IPS-18a (cell line): ENCODE data around the gene RNF26.
A peak's percentile ranks its signal among the peaks of the same experiment; 100 is the strongest.

Source experiments
- H3K27ac ChIP-seq: one replicate; pipeline ENCODE4 v1.5.1; 2013; ENCODE audit warnings: low read length
- H3K27me3 ChIP-seq: one replicate; pipeline ENCODE4 v1.6.1; 2013; ENCODE audit warnings: mild to moderate bottlenecking, low read length; ENCODE audit not compliant: control insufficient read depth, insufficient read depth
- H3K36me3 ChIP-seq: one replicate; pipeline ENCODE4 v1.6.1; 2013; ENCODE audit warnings: low read depth, low read length; ENCODE audit not compliant: control insufficient read depth
- H3K4me1 ChIP-seq: one replicate; pipeline ENCODE4 v1.6.1; 2013; ENCODE audit warnings: low read depth, low read length; ENCODE audit not compliant: control insufficient read depth
- H3K4me3 ChIP-seq: one replicate; pipeline ENCODE4 v1.5.1; 2013; ENCODE audit warnings: low read length
- H3K9ac ChIP-seq: one replicate; pipeline ENCODE4 v1.6.1; 2013; ENCODE audit warnings: mild to moderate bottlenecking, low read length, moderate library complexity
- H3K9me3 ChIP-seq: one replicate; pipeline ENCODE4 v1.6.1; 2013; ENCODE audit warnings: low read depth, low read length; ENCODE audit not compliant: control insufficient read depth

RNF26 gene

GRCh38 chr11:119324189-119324588, 10.1 kb upstream of the RNF26 start:
- H3K27ac ChIP-seq, result no peak overlapping the region
- H3K36me3 ChIP-seq, result no peaks in the 10 kb centered on the region
- H3K4me1 ChIP-seq, result peaks cover 15% of the 10 kb centered on the region

GRCh38 chr11:119329320-119329719, 5.0 kb upstream of the RNF26 start:
- Histone ChIP-seq H3K4me1 (peaks cover 3% of the 10 kb centered on the region), H3K27me3 (no peaks in the 10 kb centered on the region), H3K4me3 (no peak overlapping the region), H3K27ac (no peak overlapping the region), H3K9ac (no peak overlapping the region), H3K9me3 (no peaks in the 10 kb centered on the region), H3K36me3 (no peaks in the 10 kb centered on the region)

More at GRCh38 chr11:119324189-119324588, 10.1 kb upstream of the RNF26 start:
- no peaks in the 10 kb centered on the region for H3K9me3 ChIP-seq
- H3K4me3 ChIP-seq, result no peak overlapping the region
- peaks cover 8% of the 10 kb centered on the region for H3K27me3 ChIP-seq
- H3K9ac ChIP-seq, result no peak overlapping the region

- no peaks in the 10 kb centered on the region for H3K36me3 ChIP-seq
- no peaks in the 10 kb centered on the region for H3K9me3 ChIP-seq
- no peak overlapping the region for H3K4me3 ChIP-seq
- no peak overlapping the region for H3K27ac ChIP-seq
- no peak overlapping the region for H3K9ac ChIP-seq
- peaks cover 3% of the 10 kb centered on the region for H3K4me1 ChIP-seq
- H3K27me3 ChIP-seq, result no peaks in the 10 kb centered on the region
Observed at GRCh38 chr11:119330237-119330636, 4.1 kb upstream of the RNF26 start.

GRCh38 chr11:119332111-119332765, 2.1 kb upstream of the RNF26 start:
- Histone ChIP-seq H3K9ac (no peak overlapping the region), H3K4me1 (peaks cover 3% of the 10 kb centered on the region), H3K27ac (no peak overlapping the region), H3K4me3 (no peak overlapping the region), H3K36me3 (peaks cover 7% of the 10 kb centered on the region), H3K9me3 (no peaks in the 10 kb centered on the region), H3K27me3 (no peaks in the 10 kb centered on the region)

GRCh38 chr11:119335091-119335654, 846 bp downstream of the RNF26 start:
- no peaks in the 10 kb centered on the region for H3K9me3 ChIP-seq
- peaks cover 11% of the 10 kb centered on the region for H3K4me1 ChIP-seq
- H3K9ac ChIP-seq, result peak overlapping the region; percentile 81
- H3K27me3 ChIP-seq, result peaks cover 19% of the 10 kb centered on the region
- no peak overlapping the region for H3K27ac ChIP-seq
- peaks cover 7% of the 10 kb centered on the region for H3K36me3 ChIP-seq
- H3K4me3 ChIP-seq, result peak overlapping the region; percentile 80

- Histone ChIP-seq H3K9me3 (no peaks in the 10 kb centered on the region), H3K4me1 (peaks cover 11% of the 10 kb centered on the region)
Observed at GRCh38 chr11:119335655-119336543, 1.6 kb downstream of the RNF26 start.

GRCh38 chr11:119336744-119337469, 2.6 kb downstream of the RNF26 start:
- Histone ChIP-seq H3K27me3 (peaks cover 36% of the 10 kb centered on the region), H3K9ac (no peak overlapping the region), H3K36me3 (peaks cover 7% of the 10 kb centered on the region), H3K4me3 (no peak overlapping the region), H3K4me1 (peaks cover 16% of the 10 kb centered on the region), H3K27ac (no peak overlapping the region), H3K9me3 (no peaks in the 10 kb centered on the region)

More at GRCh38 chr11:119335655-119336543, 1.6 kb downstream of the RNF26 start:
- peak overlapping the region; percentile 80 for H3K4me3 ChIP-seq
- peaks cover 26% of the 10 kb centered on the region for H3K27me3 ChIP-seq
- H3K36me3 ChIP-seq, result peaks cover 7% of the 10 kb centered on the region
- no peak overlapping the region for H3K27ac ChIP-seq
- H3K9ac ChIP-seq, result no peak overlapping the region

- no peak overlapping the region for H3K9ac ChIP-seq
- H3K27me3 ChIP-seq, result peaks cover 41% of the 10 kb centered on the region
- H3K4me1 ChIP-seq, result peaks cover 16% of the 10 kb centered on the region
- H3K9me3 ChIP-seq, result no peaks in the 10 kb centered on the region
- H3K4me3 ChIP-seq, result peak overlapping the region; percentile 40
- no peak overlapping the region for H3K27ac ChIP-seq
- H3K36me3 ChIP-seq, result peaks cover 7% of the 10 kb centered on the region
Observed at GRCh38 chr11:119337581-119338317, 3.4 kb downstream of the RNF26 start.

GRCh38 chr11:119338318-119338890, 4.1 kb downstream of the RNF26 start:
- no peaks in the 10 kb centered on the region for H3K9me3 ChIP-seq
- H3K9ac ChIP-seq, result no peak overlapping the region
- H3K36me3 ChIP-seq, result peaks cover 7% of the 10 kb centered on the region
- H3K4me1 ChIP-seq, result peaks cover 16% of the 10 kb centered on the region
- H3K27me3 ChIP-seq, result peaks cover 41% of the 10 kb centered on the region
- H3K27ac ChIP-seq, result no peak overlapping the region
- H3K4me3 ChIP-seq, result peak overlapping the region; percentile 40

GRCh38 chr11:119338965-119339588, 4.8 kb downstream of the RNF26 start:
- H3K9me3 ChIP-seq, result no peaks in the 10 kb centered on the region
- peaks cover 41% of the 10 kb centered on the region for H3K27me3 ChIP-seq
- H3K4me3 ChIP-seq, result peak overlapping the region; percentile 51
- H3K4me1 ChIP-seq, result peaks cover 13% of the 10 kb centered on the region
- H3K27ac ChIP-seq, result no peak overlapping the region
- H3K36me3 ChIP-seq, result peaks cover 7% of the 10 kb centered on the region
- H3K9ac ChIP-seq, result no peak overlapping the region
